Esophagus muscularis mucosa (tissue), 4 donors: Measurements from ENCODE around the gene SSR1. TPM values are rescaled to one million over a fixed set of nuclear protein-coding genes. Genes with fewer than 3 reads are reported as not detected.

Source experiments
- DNase-seq: peaks from one replicate; pipeline ENCODE4 v3.0.0-alpha.2; 2017; ENCODE audit errors: extremely low spot score
- H3K27ac ChIP-seq, 4 donors: fragments of 200-600 bp; sonication (generic); replicated peaks in 1 of 4; 1 replicate in 3 of 4; 2 replicates in 1 of 4; pipeline ENCODE4 v1.5.1; 2016 to 2019; ENCODE audit warnings: mild to moderate bottlenecking in 1 of 4
- H3K27me3 ChIP-seq, 4 donors: fragments of 200-600 bp; sonication (generic); one replicate each; pipeline versions ENCODE4 v1.5.1 to v1.6.0; 2016 to 2019
- H3K36me3 ChIP-seq, 4 donors: fragments of 200-600 bp; sonication (generic); one replicate each; pipeline ENCODE4 v1.5.1; 2016 to 2019
- H3K4me1 ChIP-seq, 4 donors: fragments of 200-600 bp; sonication (generic); one replicate each; pipeline ENCODE4 v1.5.1; 2016 to 2019
- H3K4me3 ChIP-seq, 4 donors: fragments of 200-600 bp; sonication (generic); 1 replicate in 2 of 4; 2 replicates in 2 of 4; pipeline ENCODE4 v1.5.1; 2016 to 2019; ENCODE audit warnings: mild to moderate bottlenecking in 4 of 4, moderate library complexity in 1 of 4
- H3K9me3 ChIP-seq, 4 donors: fragments of 200-600 bp; sonication (generic); 1 replicate in 3 of 4; 2 replicates in 1 of 4; pipeline ENCODE4 v1.5.1; 2016 to 2019
- CTCF ChIP-seq, 3 experiments: fragments of 200-600 bp in 2 of 3; fragments of 450-650 bp in 1 of 3; sonication (generic) in 2 of 3; IDR thresholded peaks; one replicate each; pipeline ENCODE4 v1.5.1; 2017 to 2019; ENCODE audit warnings: antibody characterized with exemption in 3 of 3, mild to moderate bottlenecking in 2 of 3, moderate library complexity in 1 of 3
- EP300 ChIP-seq: sonication (generic); formaldehyde crosslinking; IDR thresholded peaks from one replicate; pipeline ENCODE4 v1.6.1; 2017; ENCODE audit warnings: antibody characterized with exemption
- POLR2A ChIP-seq: fragments of 450-650 bp; IDR thresholded peaks from one replicate; pipeline ENCODE4 v1.6.1; 2017; ENCODE audit warnings: antibody characterized with exemption, moderate library complexity, mild to moderate bottlenecking, low read depth
- POLR2AphosphoS5 ChIP-seq, 2 donors: sonication (generic); formaldehyde crosslinking; IDR thresholded peaks; one replicate each; pipeline ENCODE4 v1.6.1; 2017; ENCODE audit warnings: antibody characterized with exemption in 2 of 2
- WGBS: methylation state at CpG from one replicate; pipeline ENCODE4 v1.1.5; 2018; 5-methylcytosine and 5-hydroxymethylcytosine counted together
- intact Hi-C: fragments of 100-400 bp; cut with DNase I; formaldehyde crosslinking; loops from one replicate; pipeline ENCODE4 v1.15.1; 2023
- total RNA-seq, 4 donors: library from RNA; depleted of rRNA; stranded (reverse); fragments of >200 nt; gene quantifications; one replicate each; pipeline versions ENCODE4 v1.1.0 to v1.2.1, GENCODE V29; 2016

SSR1 gene
- total RNA-seq, 4 donors from 2014 or later: 29.5 to 41.3 (median 34.2) TPM

GRCh38 chr6:7230327-7230691 lies 82.7 kb downstream of the SSR1 start:
- intact Hi-C loops: no loop called here
- Histone ChIP-seq H3K9me3 (no peaks in the 10 kb centered on the region), H3K27ac (no peak overlapping the region), H3K36me3 (peaks cover 55 to 89% (median 83%) of the 10 kb centered on the region in 4 donors), H3K4me3 (no peak overlapping the region), H3K27me3 (no peaks in the 10 kb centered on the region), H3K4me1 (peaks cover 0 to 12% (median 4%) of the 10 kb centered on the region in 4 donors)
- no peak for DNase-seq
- TF ChIP-seq POLR2AphosphoS5 (IDR thresholded peaks at IDR 0.05): no peak
- TF ChIP-seq CTCF (IDR thresholded peaks at IDR 0.05): no peak
- TF ChIP-seq EP300: no peak
- no peak for TF ChIP-seq POLR2A
- 97% methylated on average over 27 of the region's 39 CpGs for WGBS

GRCh38 chr6:7229376-7230326 lies 83.3 kb downstream of the SSR1 start:
- Histone ChIP-seq H3K4me3 (no peak overlapping the region), H3K36me3 (peaks cover 61 to 90% (median 83%) of the 10 kb centered on the region in 4 donors), H3K9me3 (no peaks in the 10 kb centered on the region), H3K27ac (no peak overlapping the region), H3K4me1 (peaks cover 0 to 12% (median under 1%) of the 10 kb centered on the region in 4 donors), H3K27me3 (no peaks in the 10 kb centered on the region)
- TF ChIP-seq POLR2A: no peak
- TF ChIP-seq CTCF (IDR thresholded peaks at IDR 0.05): no peak
- TF ChIP-seq POLR2AphosphoS5 (IDR thresholded peaks at IDR 0.05): no peak
- no peak for TF ChIP-seq EP300
- 93% methylated on average over 43 of the region's 62 CpGs for WGBS
- intact Hi-C loops: no loop called here
- DNase-seq: no peak

- Histone ChIP-seq H3K27me3 (no peaks in the 10 kb centered on the region), H3K4me3 (no peak overlapping the region), H3K36me3 (peaks cover 62 to 88% (median 79%) of the 10 kb centered on the region in 4 donors), H3K4me1 (peaks cover 0 to 12% (median 0%) of the 10 kb centered on the region in 4 donors), H3K27ac (no peak overlapping the region), H3K9me3 (no peaks in the 10 kb centered on the region)
- TF ChIP-seq POLR2AphosphoS5 (IDR thresholded peaks at IDR 0.05) (no peak), EP300 (no peak)
- intact Hi-C loops: no loop called here
- DNase-seq: no peak
- WGBS: 93% methylated on average over 17 of the region's 21 CpGs
Measured at GRCh38 chr6:7228662-7229375, 84.2 kb downstream of the SSR1 start.

DNA sequence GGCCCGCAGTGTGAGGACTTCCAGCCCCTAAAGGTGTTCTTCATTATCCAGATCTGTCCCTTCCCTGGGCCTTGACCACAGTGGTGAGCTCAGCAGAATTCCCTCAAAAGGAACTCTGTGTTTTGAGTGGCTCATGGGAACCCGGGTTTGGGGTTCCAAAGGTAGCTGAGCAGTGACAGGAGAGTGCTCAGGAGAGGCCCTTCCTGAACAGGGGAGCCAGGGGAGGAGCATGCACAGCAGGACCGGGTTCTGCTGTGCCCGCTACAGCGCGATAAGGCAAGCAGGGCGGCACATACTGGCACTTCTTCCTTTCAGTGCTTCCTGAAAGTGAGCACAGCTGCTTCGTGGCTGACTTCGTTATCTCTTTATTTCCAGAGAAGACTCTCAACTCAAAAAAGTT lies 88.3 kb downstream of the SSR1 start:
- H3K27ac ChIP-seq: peak overlapping the region in 1 of 4 donors; percentile 7
- H3K4me1 ChIP-seq: peaks cover 12 to 26% (median 15%) of the 10 kb centered on the region in 4 donors
- no peak for DNase-seq
- intact Hi-C loops: no loop called here
- TF ChIP-seq POLR2AphosphoS5 (IDR thresholded peaks at IDR 0.05): no peak
- no peak for TF ChIP-seq POLR2A
- TF ChIP-seq EP300: no peak
- no peak for TF ChIP-seq CTCF (IDR thresholded peaks at IDR 0.05)
- H3K27me3 ChIP-seq: no peaks in the 10 kb centered on the region
- H3K36me3 ChIP-seq: peaks cover 48 to 69% (median 49%) of the 10 kb centered on the region in 4 donors
- no peak overlapping the region for H3K4me3 ChIP-seq
- 74% methylated on average over 9 of the region's 9 CpGs for WGBS
- no peaks in the 10 kb centered on the region for H3K9me3 ChIP-seq

DNA sequence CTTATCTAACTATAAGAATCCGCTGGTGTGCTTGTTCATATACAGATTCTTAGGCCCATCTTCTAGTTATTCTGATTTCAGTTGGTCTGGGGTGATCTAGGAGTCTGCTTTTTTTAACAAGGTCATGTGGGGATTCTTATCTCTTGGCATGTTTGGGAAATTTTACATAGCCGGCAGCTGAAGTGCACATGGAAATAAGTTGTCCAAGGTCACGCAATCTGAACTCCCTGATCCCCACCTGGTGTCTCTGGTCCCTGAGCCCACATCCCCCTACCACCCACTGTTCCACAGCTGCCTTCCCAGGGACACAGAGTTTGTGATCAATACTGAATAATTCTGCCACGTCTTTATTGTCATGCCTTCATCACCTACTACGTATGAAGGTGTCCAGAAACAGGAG lies 90.8 kb downstream of the SSR1 start:
- WGBS: 91% methylated on average over 5 of the region's 5 CpGs
- no peaks in the 10 kb centered on the region for H3K9me3 ChIP-seq
- no peak overlapping the region for H3K27ac ChIP-seq
- H3K4me3 ChIP-seq: no peak overlapping the region
- DNase-seq: no peak
- peaks cover 28 to 50% (median 33%) of the 10 kb centered on the region in 4 donors for H3K4me1 ChIP-seq
- H3K27me3 ChIP-seq: no peaks in the 10 kb centered on the region
- peaks cover 22 to 54% (median 30%) of the 10 kb centered on the region in 4 donors for H3K36me3 ChIP-seq
- intact Hi-C loops: no loop called here
- no peak for TF ChIP-seq POLR2A
- no peak for TF ChIP-seq POLR2AphosphoS5 (IDR thresholded peaks at IDR 0.05)
- no peak for TF ChIP-seq CTCF (IDR thresholded peaks at IDR 0.05)
- no peak for TF ChIP-seq EP300
